ENCODE data around the gene AACS. TPM values are rescaled to one million over a fixed set of nuclear protein-coding genes. Genes with fewer than 3 reads are reported as not detected.
A peak's percentile ranks its signal among the peaks of the same experiment; 100 is the strongest.

The AACS gene
- total and polyA plus RNA-seq, 2 of the 8 experiments (the other 6 are each of a cell fraction or from before 2014, with no cell fraction given): 51.9 to 52.4 TPM

- no peak for DNase-seq (ENCODE audit: low read depth in 1 of 2, low spot score in 2 of 2)
- H3K27ac ChIP-seq (ENCODE audit: low read depth, low read length): no peak overlapping the region
- H2BK12ac ChIP-seq (ENCODE audit: low read depth, low read length): no peak overlapping the region
- 81% methylated on average over 21 of the region's 22 CpGs; no CpG with 5 or more reads in 1 of the 2 experiments for WGBS, 2 experiments (ENCODE audit: extremely low coverage in 1 of 2, insufficient coverage in 1 of 2, insufficient read length in 1 of 2, insufficient replicate concordance in 2 of 2, low coverage in 1 of 2, low lambda C conversion rate in 2 of 2, missing lambda C conversion rate in 1 of 2)
- peaks cover 0 to 7% (median 3%) of the 10 kb centered on the region in 4 experiments; a peak in 3 of 8 replicates for H3K36me3 ChIP-seq (ENCODE audit: control insufficient read depth in 2 of 4, insufficient read depth in 4 of 4, low read length in 3 of 4)
- peak overlapping the region; percentile 42 for H3K56ac ChIP-seq (replicated peaks; ENCODE audit: insufficient read length, low read depth, low read length)
- no peak overlapping the region for H3K4ac ChIP-seq (replicated peaks; ENCODE audit: insufficient read length, low read depth, low read length)
- no peaks in the 10 kb centered on the region for H3K79me2 ChIP-seq (ENCODE audit: control insufficient read depth in 1 of 2, insufficient read depth in 2 of 2, low read length in 2 of 2)
- H4K5ac ChIP-seq (ENCODE audit: insufficient read length, low read depth, low read length): no peak overlapping the region
- no peak overlapping the region for H2AFZ ChIP-seq (ENCODE audit: low read length)
- peaks cover 3 to 5% of the 10 kb centered on the region in 2 experiments for H4K20me1 ChIP-seq (replicated peaks in 1 of 2; ENCODE audit: control insufficient read depth in 1 of 2, insufficient read depth in 2 of 2, low read length in 2 of 2)
- no peak overlapping the region for H3K4me2 ChIP-seq (ENCODE audit: insufficient read depth in 1 of 2, low read depth in 2 of 2, low read length in 2 of 2)
- peaks cover 0 to 5% (median 3%) of the 10 kb centered on the region in 4 experiments; a peak in 4 of 7 replicates for H3K4me1 ChIP-seq (replicated peaks in 1 of 4; ENCODE audit: control insufficient read depth in 3 of 4, insufficient read depth in 4 of 4, low read length in 3 of 4)
- no peak overlapping the region for H2BK120ac ChIP-seq (replicated peaks; ENCODE audit: low read depth, low read length)
- no peak overlapping the region for H2AK5ac ChIP-seq (ENCODE audit: low read depth, low read length)
- no peak for FAIRE-seq
- no peaks in the 10 kb centered on the region for H3K23me2 ChIP-seq (ENCODE audit: low read depth, low read length)
- no peaks in the 10 kb centered on the region for H3K79me1 ChIP-seq (ENCODE audit: low read depth, low read length)
- no peak overlapping the region; the same call in 1 of the 2 replicates for H4K8ac ChIP-seq (ENCODE audit: extremely low read depth, insufficient read depth, low read length)
- H3K9ac ChIP-seq (replicated peaks in 1 of 4; ENCODE audit: extremely low read depth in 1 of 4, low read depth in 3 of 4, low read length in 3 of 4): no peak overlapping the region; a peak in 1 of 7 replicates
- H3K9me3 ChIP-seq (ENCODE audit: insufficient read depth in 2 of 2, low read depth in 1 of 2, low read length in 1 of 2): no peaks in the 10 kb centered on the region
- H3K14ac ChIP-seq (ENCODE audit: insufficient read length): no peak overlapping the region
- H3K23ac ChIP-seq (ENCODE audit: insufficient read length): no peak overlapping the region
- no peak overlapping the region for H2BK20ac ChIP-seq (ENCODE audit: low read length)
- ChIA-PET CTCF (ENCODE audit: partially characterized antibody) (interaction anchor here (0.6 to 2.7 kb wide), 4 partner anchors 18 to 209 kb away, joined by 3 to 9 read pairs (median 4); no protein-coding TSS in a partner anchor), POLR2A (ENCODE audit: partially characterized antibody) (interaction anchor here (1.3 kb wide), 1 partner anchor 140 kb away, joined by 4 read pairs; no protein-coding TSS in a partner anchor)
- no peaks in the 10 kb centered on the region for H3K27me3 ChIP-seq (replicated peaks in 1 of 4; ENCODE audit: control insufficient read depth in 3 of 4, extremely low read depth in 1 of 4, insufficient read depth in 3 of 4, low read length in 3 of 4)
- H2BK5ac ChIP-seq (ENCODE audit: low read depth, low read length): no peak overlapping the region
- H2BK15ac ChIP-seq (ENCODE audit: low read length): no peak overlapping the region
- H3K4me3 ChIP-seq (ENCODE audit: extremely low read depth in 1 of 4, insufficient read depth in 2 of 4, low read depth in 3 of 4, low read length in 4 of 4): no peak overlapping the region
- H3K18ac ChIP-seq (ENCODE audit: extremely low read depth, low read length): no peak overlapping the region
- no peak for TF ChIP-seq GTF2F1 (IDR thresholded peaks at IDR 0.05; ENCODE audit: borderline replicate concordance, low read depth, low read length)
- 0 out of 4 replicates have a peak, but pooled peaks of 1 of the 2 experiments have one; percentile 3 for TF ChIP-seq RAD21 (IDR thresholded peaks at IDR 0.05 in 1 of 2, conservative IDR thresholded peaks at IDR 0.05 in 1 of 2; ENCODE audit: low read depth in 2 of 2, low read length in 2 of 2)
- TF ChIP-seq HDAC2 (IDR thresholded peaks at IDR 0.05; ENCODE audit: borderline replicate concordance in 1 of 2, low read depth in 2 of 2, low read length in 2 of 2): no peak
- no peak for TF ChIP-seq CEBPB (IDR thresholded peaks at IDR 0.05; ENCODE audit: low read depth, low read length)
- no peak for TF ChIP-seq JUN (IDR thresholded peaks at IDR 0.05; ENCODE audit: low read depth, low read length)
- TF ChIP-seq, protein P1, sequence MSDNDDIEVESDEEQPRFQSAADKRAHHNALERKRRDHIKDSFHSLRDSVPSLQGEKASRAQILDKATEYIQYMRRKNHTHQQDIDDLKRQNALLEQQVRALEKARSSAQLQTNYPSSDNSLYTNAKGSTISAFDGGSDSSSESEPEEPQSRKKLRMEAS (IDR thresholded peaks at IDR 0.05): peak; percentile 45; the same call in 1 of the 2 replicates
- TF ChIP-seq, protein P2, sequence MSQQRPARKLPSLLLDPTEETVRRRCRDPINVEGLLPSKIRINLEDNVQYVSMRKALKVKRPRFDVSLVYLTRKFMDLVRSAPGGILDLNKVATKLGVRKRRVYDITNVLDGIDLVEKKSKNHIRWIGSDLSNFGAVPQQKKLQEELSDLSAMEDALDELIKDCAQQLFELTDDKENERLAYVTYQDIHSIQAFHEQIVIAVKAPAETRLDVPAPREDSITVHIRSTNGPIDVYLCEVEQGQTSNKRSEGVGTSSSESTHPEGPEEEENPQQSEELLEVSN (IDR thresholded peaks at IDR 0.05): 0 out of 2 replicates have a peak, but pooled peaks have one; percentile 15
- no peak for TF ChIP-seq GABPA (IDR thresholded peaks at IDR 0.05; ENCODE audit: borderline replicate concordance, insufficient read depth, low read length)
- no peak overlapping the region for H4K91ac ChIP-seq (replicated peaks; ENCODE audit: insufficient read length, low read length)
Measured at GRCh38 chr12:125140279-125141209, 75.3 kb downstream of the AACS start.

Measured in H1 (cell line).